ENCODE data around the gene HLF. TPM values are rescaled to one million over a fixed set of nuclear protein-coding genes. Genes with fewer than 3 reads are reported as not detected.

Gene HLF
- total and polyA plus RNA-seq, 2 of the 4 experiments (the other 2 are of a cell fraction) = 0.18 TPM; not detected in 1

- TF ChIP-seq FOS (IDR thresholded peaks at IDR 0.05; ENCODE audit: low read depth, low read length) (no peak), POLR2A (IDR thresholded peaks at IDR 0.05; ENCODE audit: low read depth, low read length) (no peak), ELK1 (IDR thresholded peaks at IDR 0.05; ENCODE audit: borderline replicate concordance, low read depth, low read length) (no peak), RCOR1 (IDR thresholded peaks at IDR 0.05; ENCODE audit: insufficient replicate concordance, low read length) (no peak), MAFK (IDR thresholded peaks at IDR 0.05; ENCODE audit: low read depth, low read length) (no peak), RAD21 (IDR thresholded peaks at IDR 0.05; ENCODE audit: low read length) (no peak), MXI1 (IDR thresholded peaks at IDR 0.05; ENCODE audit: borderline replicate concordance, low read depth, low read length) (no peak), NFE2L2 (IDR thresholded peaks at IDR 0.05; ENCODE audit: low read depth, low read length) (no peak), CEBPB (IDR thresholded peaks at IDR 0.05; ENCODE audit: low read depth, low read length) (no peak), USF2 (IDR thresholded peaks at IDR 0.05; ENCODE audit: low read depth, low read length) (no peak), CHD1 (IDR thresholded peaks at IDR 0.05; ENCODE audit: low read depth, low read length) (no peak)
- Histone ChIP-seq H3K79me1 (ENCODE audit: low read depth in 1 of 2, low read length in 2 of 2) (no peaks in the 10 kb centered on the region), H2BK120ac (ENCODE audit: low read depth, low read length) (no peak overlapping the region), H4K20me1 (ENCODE audit: insufficient read depth, low read length) (no peaks in the 10 kb centered on the region), H2AK9ac (replicated peaks; ENCODE audit: low read depth, low read length, poor library complexity) (no peak overlapping the region), H3K9ac (ENCODE audit: low read depth, low read length) (no peak overlapping the region), H4K91ac (ENCODE audit: insufficient read depth, low read depth, low read length) (no peak overlapping the region), H3K4me1 (ENCODE audit: control insufficient read depth, insufficient read depth, low read length) (no peaks in the 10 kb centered on the region), H3K4ac (ENCODE audit: low read depth, low read length) (no peak overlapping the region), H3K4me3 (ENCODE audit: insufficient read depth, low read depth, low read length) (no peak overlapping the region), H3K36me3 (ENCODE audit: control insufficient read depth, insufficient read depth, low read length) (no peaks in the 10 kb centered on the region), H2BK20ac (ENCODE audit: low read depth, low read length) (no peak overlapping the region), H3K27me3 (ENCODE audit: control insufficient read depth, insufficient read depth, low read length) (no peaks in the 10 kb centered on the region), H3K9me3 (ENCODE audit: control insufficient read depth, insufficient read depth, low read length) (no peaks in the 10 kb centered on the region; the same call in 1 of the 2 replicates), H3K18ac (ENCODE audit: low read depth, low read length) (no peak overlapping the region), H3K23ac (ENCODE audit: low read depth, low read length) (no peak overlapping the region), H3K4me2 (ENCODE audit: low read depth, low read length) (no peak overlapping the region), H3K9me1 (ENCODE audit: insufficient read depth, low read length) (no peaks in the 10 kb centered on the region), H4K8ac (ENCODE audit: low read depth in 2 of 2, low read length in 2 of 2) (no peak overlapping the region), H2AK5ac (ENCODE audit: low read depth, low read length) (no peak overlapping the region), H3K56ac (ENCODE audit: extremely low read depth, insufficient read depth, low read length) (no peak overlapping the region), H4K5ac (ENCODE audit: low read depth, low read length) (no peak overlapping the region), H3K27ac (ENCODE audit: insufficient read depth, low read length) (no peak overlapping the region), H2BK5ac (ENCODE audit: low read depth, low read length, poor library complexity, severe bottlenecking) (no peak overlapping the region), H3K14ac (replicated peaks; ENCODE audit: low read depth, low read length) (no peak overlapping the region), H2BK15ac (ENCODE audit: low read depth, low read length) (no peak overlapping the region), H2AFZ (replicated peaks; ENCODE audit: low read length, poor library complexity) (no peak overlapping the region)
- CTCF ChIA-PET = no interaction called here
- in situ Hi-C loops (cut with MboI; ENCODE audit: low sequenced_read_pairs) (no loop called here), intact Hi-C loops (cut with micrococcal nuclease) (no loop called here), dilution Hi-C loops (cut with HindIII; ENCODE audit: low sequenced_read_pairs, unreplicated experiment) (no loop called here)
- no TSS peak for BruUV-seq (replicated peaks)
- ATAC-seq (ENCODE audit: low read depth) (no peak), DNase-seq (no peak)
- POLR2A ChIA-PET (ENCODE audit: unreplicated experiment) = no interaction called here
- WGBS, 2 experiments (ENCODE audit: extremely low coverage in 2 of 2, insufficient read length in 1 of 2) = 62% methylated on average over 2 of the region's 5 CpGs; no CpG with 5 or more reads in 1 of the 2 experiments
Measured at GRCh38 chr17:55319933-55320593, 55.3 kb downstream of the HLF start.

Data from IMR-90 (cell line).